Chondrocyte (in vitro differentiated cells): ENCODE data around the gene DNTT. TPM values are rescaled to one million over a fixed set of nuclear protein-coding genes. Genes with fewer than 3 reads are reported as not detected.

Experiments used
- DNase-seq: peaks from one replicate; pipeline ENCODE4 v3.0.0; 2021; ENCODE audit warnings: mixed read lengths, low spot score
- H3K27ac Mint-ChIP-seq: one replicate; pipeline ENCODE4 v1.8.0; 2021; ENCODE audit warnings: mild to moderate bottlenecking, moderate library complexity, mixed read lengths; ENCODE audit not compliant: unreplicated experiment
- H3K27me3 Mint-ChIP-seq: 2 replicates; pipeline ENCODE4 v1.8.0; 2021; ENCODE audit warnings: low read depth, mixed read lengths
- H3K36me3 Mint-ChIP-seq: 2 replicates; pipeline ENCODE4 v1.8.0; 2021; ENCODE audit warnings: low read depth, mixed read lengths
- H3K4me1 Mint-ChIP-seq: 2 replicates; pipeline ENCODE4 v1.8.0; 2021; ENCODE audit warnings: low read depth, mild to moderate bottlenecking, mixed read lengths
- H3K4me3 Mint-ChIP-seq: one replicate; pipeline ENCODE4 v1.8.0; 2021; ENCODE audit warnings: mild to moderate bottlenecking, moderate library complexity, mixed read lengths; ENCODE audit not compliant: unreplicated experiment
- H3K9me3 Mint-ChIP-seq: 2 replicates; pipeline ENCODE4 v1.8.0; 2021; ENCODE audit warnings: low read depth, mixed read lengths
- total RNA-seq: library from RNA; stranded (reverse); gene quantifications from 3 replicates; pipeline ENCODE4 v1.2.1, GENCODE V29; 2021
- TF ChIP-seq, protein P1 (sequence below): fragments of 200-600 bp; sonication (generic); IDR thresholded peaks from 2 replicates; pipeline ENCODE4 v1.5.0; 2021; ENCODE audit warnings: antibody characterized with exemption, mild to moderate bottlenecking, moderate library complexity

DNTT gene
- total RNA-seq, 1 donor from 2014 or later = not detected

DNA sequence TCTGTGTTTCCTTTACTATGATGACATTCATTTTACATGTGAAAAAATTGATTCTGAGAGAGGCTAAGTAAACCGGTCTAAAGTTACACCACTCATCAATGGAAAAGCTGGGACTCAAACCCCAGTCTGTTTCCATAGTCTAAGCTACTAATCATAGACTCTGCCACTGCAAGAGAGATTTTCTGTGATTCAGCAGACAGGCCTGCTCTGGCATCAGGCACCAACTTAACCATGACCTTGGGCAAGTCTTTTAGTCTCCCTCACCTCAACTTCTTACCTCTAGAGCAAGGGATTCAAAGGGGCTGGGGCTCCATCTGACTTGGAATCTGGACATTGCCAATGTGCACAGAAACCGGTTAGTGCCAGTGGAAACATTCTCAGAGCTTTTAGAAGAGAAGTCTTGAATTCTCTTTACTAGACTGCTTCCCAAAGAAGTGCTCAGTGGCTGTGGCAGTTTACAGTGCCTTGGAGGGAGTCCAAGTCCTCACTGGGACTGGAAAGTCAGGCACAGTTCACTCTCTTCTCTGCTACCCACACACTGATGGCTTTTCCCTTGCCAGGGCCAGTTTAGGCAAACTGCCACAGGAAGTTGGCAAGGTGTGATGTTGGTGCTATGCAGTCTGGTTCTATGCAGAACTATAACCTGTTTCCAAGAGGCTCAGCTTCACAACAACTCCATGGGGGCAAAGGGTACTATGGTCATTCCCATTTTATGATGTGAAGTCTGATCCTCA is 28.4 kb upstream of the DNTT start:
- peaks cover 24% of the 10 kb centered on the region for H3K27me3 Mint-ChIP-seq
- H3K27ac Mint-ChIP-seq = no peak overlapping the region
- no peaks in the 10 kb centered on the region for H3K9me3 Mint-ChIP-seq
- H3K36me3 Mint-ChIP-seq = no peaks in the 10 kb centered on the region
- no peak for DNase-seq
- no peak overlapping the region for H3K4me3 Mint-ChIP-seq
- TF ChIP-seq, protein P1, sequence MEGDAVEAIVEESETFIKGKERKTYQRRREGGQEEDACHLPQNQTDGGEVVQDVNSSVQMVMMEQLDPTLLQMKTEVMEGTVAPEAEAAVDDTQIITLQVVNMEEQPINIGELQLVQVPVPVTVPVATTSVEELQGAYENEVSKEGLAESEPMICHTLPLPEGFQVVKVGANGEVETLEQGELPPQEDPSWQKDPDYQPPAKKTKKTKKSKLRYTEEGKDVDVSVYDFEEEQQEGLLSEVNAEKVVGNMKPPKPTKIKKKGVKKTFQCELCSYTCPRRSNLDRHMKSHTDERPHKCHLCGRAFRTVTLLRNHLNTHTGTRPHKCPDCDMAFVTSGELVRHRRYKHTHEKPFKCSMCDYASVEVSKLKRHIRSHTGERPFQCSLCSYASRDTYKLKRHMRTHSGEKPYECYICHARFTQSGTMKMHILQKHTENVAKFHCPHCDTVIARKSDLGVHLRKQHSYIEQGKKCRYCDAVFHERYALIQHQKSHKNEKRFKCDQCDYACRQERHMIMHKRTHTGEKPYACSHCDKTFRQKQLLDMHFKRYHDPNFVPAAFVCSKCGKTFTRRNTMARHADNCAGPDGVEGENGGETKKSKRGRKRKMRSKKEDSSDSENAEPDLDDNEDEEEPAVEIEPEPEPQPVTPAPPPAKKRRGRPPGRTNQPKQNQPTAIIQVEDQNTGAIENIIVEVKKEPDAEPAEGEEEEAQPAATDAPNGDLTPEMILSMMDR = no peak
- H3K4me1 Mint-ChIP-seq = peaks cover 4% of the 10 kb centered on the region

GRCh38 chr10:96276426-96276825 is 27.8 kb upstream of the DNTT start:
- Mint-ChIP-seq H3K27me3 (peaks cover 24% of the 10 kb centered on the region), H3K36me3 (no peaks in the 10 kb centered on the region), H3K9me3 (no peaks in the 10 kb centered on the region), H3K4me1 (peaks cover under 1% of the 10 kb centered on the region), H3K27ac (no peak overlapping the region), H3K4me3 (no peak overlapping the region)
- DNase-seq = no peak
- TF ChIP-seq, protein P1 = no peak

DNA sequence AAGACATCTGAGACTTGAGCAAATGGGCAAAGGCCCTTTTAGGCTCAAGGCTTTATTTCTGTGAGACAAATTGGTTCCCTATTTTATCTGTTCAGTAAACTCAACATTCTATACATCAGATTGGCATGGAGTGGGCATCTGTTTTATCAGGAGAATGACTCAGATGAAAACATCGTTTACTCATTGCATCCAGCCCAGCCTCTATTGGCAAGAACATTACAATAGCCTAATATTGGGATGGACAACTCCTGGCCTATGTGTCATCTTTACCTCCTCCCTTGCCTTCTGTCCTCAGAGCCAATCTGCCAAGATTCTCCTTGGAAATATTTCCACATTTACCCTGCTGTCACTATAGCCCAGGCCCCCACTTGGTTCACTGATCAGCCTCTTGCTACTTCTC is 27.4 kb upstream of the DNTT start:
- Mint-ChIP-seq H3K9me3 (no peaks in the 10 kb centered on the region), H3K4me1 (no peaks in the 10 kb centered on the region)

GRCh38 chr10:96279191-96279641 is 25.0 kb upstream of the DNTT start:
- H3K27ac Mint-ChIP-seq = no peak overlapping the region
- H3K9me3 Mint-ChIP-seq = no peaks in the 10 kb centered on the region

More for the DNA sequence above, 27.4 kb upstream of the DNTT start:
- H3K27me3 Mint-ChIP-seq = peaks cover 26% of the 10 kb centered on the region
- no peak for DNase-seq
- H3K4me3 Mint-ChIP-seq = no peak overlapping the region
- H3K27ac Mint-ChIP-seq = no peak overlapping the region
- no peaks in the 10 kb centered on the region for H3K36me3 Mint-ChIP-seq
- TF ChIP-seq, protein P1 = no peak

GRCh38 chr10:96280859-96281258 is 23.4 kb upstream of the DNTT start:
- TF ChIP-seq, protein P1 = no peak
- no peak overlapping the region for H3K27ac Mint-ChIP-seq

More at GRCh38 chr10:96279191-96279641, 25.0 kb upstream of the DNTT start:
- TF ChIP-seq, protein P1 = no peak
- Mint-ChIP-seq H3K27me3 (peaks cover 21% of the 10 kb centered on the region), H3K4me1 (no peaks in the 10 kb centered on the region), H3K4me3 (no peak overlapping the region), H3K36me3 (no peaks in the 10 kb centered on the region)
- no peak for DNase-seq

More at GRCh38 chr10:96280859-96281258, 23.4 kb upstream of the DNTT start:
- no peak for DNase-seq
- peaks cover 23% of the 10 kb centered on the region for H3K27me3 Mint-ChIP-seq
- no peaks in the 10 kb centered on the region for H3K36me3 Mint-ChIP-seq
- no peaks in the 10 kb centered on the region for H3K4me1 Mint-ChIP-seq
- H3K4me3 Mint-ChIP-seq = no peak overlapping the region
- H3K9me3 Mint-ChIP-seq = no peaks in the 10 kb centered on the region
